Hepatocyte (in vitro differentiated cells): ENCODE data around the gene HDAC11.

ENCODE experiments used
- EZH2 ChIP-seq: fragments of 200-600 bp; sonication (generic); IDR thresholded peaks from 2 replicates; pipeline ENCODE4 v1.6.1; 2016; ENCODE audit warnings: antibody characterized with exemption, mild to moderate bottlenecking, borderline replicate concordance
- EZH2phosphoT487 ChIP-seq: fragments of 200-600 bp; sonication (generic); IDR thresholded peaks from one replicate; pipeline ENCODE4 v1.6.1; 2018; ENCODE audit warnings: antibody characterized with exemption, mild to moderate bottlenecking, low read depth, moderate library complexity; ENCODE audit not compliant: unreplicated experiment, severe bottlenecking
- TF ChIP-seq, protein P1 (sequence below): fragments of 200-600 bp; sonication (generic); IDR thresholded peaks from 2 replicates; pipeline ENCODE4 v1.5.1; 2016; ENCODE audit warnings: antibody characterized with exemption, mild to moderate bottlenecking; ENCODE audit not compliant: poor library complexity

DNA sequence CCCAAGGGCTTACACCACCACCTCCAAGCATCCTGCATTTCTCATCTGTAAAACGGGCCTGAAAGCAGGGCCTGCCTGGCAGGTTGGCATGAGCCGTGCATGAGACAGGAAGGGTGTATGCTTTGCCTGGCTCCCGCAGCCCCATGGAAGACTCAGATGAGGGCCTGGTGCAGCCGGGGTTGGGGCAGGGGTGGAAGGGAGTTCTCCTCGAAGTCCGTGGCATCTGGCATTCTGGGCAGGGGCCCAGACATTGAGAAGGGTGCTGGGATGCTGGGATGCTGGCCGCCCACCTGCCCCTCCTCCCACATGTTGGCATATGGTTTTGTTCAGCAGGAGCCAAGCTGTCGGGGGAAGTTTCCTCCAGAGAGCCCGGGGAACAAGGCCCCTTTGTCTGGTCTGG, 55.8 kb downstream of the HDAC11 start:
- TF ChIP-seq, protein P1, sequence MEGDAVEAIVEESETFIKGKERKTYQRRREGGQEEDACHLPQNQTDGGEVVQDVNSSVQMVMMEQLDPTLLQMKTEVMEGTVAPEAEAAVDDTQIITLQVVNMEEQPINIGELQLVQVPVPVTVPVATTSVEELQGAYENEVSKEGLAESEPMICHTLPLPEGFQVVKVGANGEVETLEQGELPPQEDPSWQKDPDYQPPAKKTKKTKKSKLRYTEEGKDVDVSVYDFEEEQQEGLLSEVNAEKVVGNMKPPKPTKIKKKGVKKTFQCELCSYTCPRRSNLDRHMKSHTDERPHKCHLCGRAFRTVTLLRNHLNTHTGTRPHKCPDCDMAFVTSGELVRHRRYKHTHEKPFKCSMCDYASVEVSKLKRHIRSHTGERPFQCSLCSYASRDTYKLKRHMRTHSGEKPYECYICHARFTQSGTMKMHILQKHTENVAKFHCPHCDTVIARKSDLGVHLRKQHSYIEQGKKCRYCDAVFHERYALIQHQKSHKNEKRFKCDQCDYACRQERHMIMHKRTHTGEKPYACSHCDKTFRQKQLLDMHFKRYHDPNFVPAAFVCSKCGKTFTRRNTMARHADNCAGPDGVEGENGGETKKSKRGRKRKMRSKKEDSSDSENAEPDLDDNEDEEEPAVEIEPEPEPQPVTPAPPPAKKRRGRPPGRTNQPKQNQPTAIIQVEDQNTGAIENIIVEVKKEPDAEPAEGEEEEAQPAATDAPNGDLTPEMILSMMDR: no peak
- TF ChIP-seq EZH2 (no peak), EZH2phosphoT487 (no peak)
